Measurements from ENCODE around the gene FBXO11. TPM values are rescaled to one million over a fixed set of nuclear protein-coding genes. Genes with fewer than 3 reads are reported as not detected.

The FBXO11 gene
- total RNA-seq, 1 experiment from 2014 or later: 43.8 TPM

DNA sequence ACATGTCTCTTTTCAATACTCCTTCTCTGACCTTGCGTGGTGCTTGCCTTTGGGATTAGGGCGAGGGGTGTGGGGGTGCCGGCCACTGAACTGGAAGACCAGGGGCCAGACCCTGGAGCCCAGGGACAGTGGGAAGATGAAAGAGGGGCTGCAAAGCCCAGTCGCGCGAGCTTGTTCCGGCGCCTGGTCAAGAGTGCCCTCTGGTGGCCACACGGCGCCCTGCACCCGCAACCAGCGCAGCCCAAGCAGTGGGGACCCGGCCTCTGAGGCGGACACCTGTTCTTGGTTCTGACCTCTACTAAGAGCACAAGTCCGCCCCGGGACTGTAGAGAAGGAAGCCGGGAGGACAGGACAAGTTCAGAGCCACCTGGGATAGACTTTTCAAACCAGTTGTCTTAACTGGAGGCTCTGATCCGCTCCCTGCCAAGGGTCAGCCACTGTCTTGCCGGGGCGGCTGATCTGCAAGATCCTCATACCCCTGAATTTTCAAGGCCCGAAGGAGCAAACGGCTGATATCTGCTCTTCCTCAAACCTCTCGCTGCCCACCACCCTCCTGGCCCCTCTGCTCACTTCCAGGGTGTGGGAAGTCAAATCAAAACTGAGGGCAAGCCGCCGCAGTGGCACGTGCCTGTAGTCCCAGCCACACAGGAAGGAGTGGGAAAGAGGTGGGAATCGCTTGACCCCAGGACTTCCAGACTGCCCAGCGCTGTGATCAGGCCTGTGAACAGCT is 138.3 kb downstream of the FBXO11 start:
- Mint-ChIP-seq H3K9me3 (peaks cover 6% of the 10 kb centered on the region), H3K27me3 (ENCODE audit: low read depth) (no peaks in the 10 kb centered on the region), H3K4me1 (peaks cover 20% of the 10 kb centered on the region), H3K4me3 (no peak overlapping the region), H3K36me3 (peaks cover 5% of the 10 kb centered on the region), H3K27ac (no peak overlapping the region)
- peak; percentile 92 for ATAC-seq
- TF ChIP-seq SP1 (CRISPR knock-in tag; conservative IDR thresholded peaks at IDR 0.05) (peak; percentile 31; the same call in 1 of the 2 replicates), ETV6 (CRISPR knock-in tag; IDR thresholded peaks at IDR 0.05) (peak; percentile 74; the same call in 1 of the 2 replicates), NR3C1 (CRISPR knock-in tag; conservative IDR thresholded peaks at IDR 0.05; ENCODE audit: low read depth) (no peak), FOXJ3 (CRISPR knock-in tag; IDR thresholded peaks at IDR 0.05; ENCODE audit: borderline replicate concordance) (no peak), GABPB1 (CRISPR knock-in tag; IDR thresholded peaks at IDR 0.05) (no peak), SMAD4 (CRISPR knock-in tag; IDR thresholded peaks at IDR 0.05) (no peak), TCF7 (CRISPR knock-in tag; IDR thresholded peaks at IDR 0.05; ENCODE audit: low read depth) (no peak), CREB1 (CRISPR knock-in tag; IDR thresholded peaks at IDR 0.05) (no peak), ZNF121 (CRISPR knock-in tag; IDR thresholded peaks at IDR 0.05) (peak; percentile 48), TEAD4 (CRISPR knock-in tag; IDR thresholded peaks at IDR 0.05) (no peak), GTF2I (CRISPR knock-in tag; conservative IDR thresholded peaks at IDR 0.05) (no peak), GRHL2 (CRISPR knock-in tag; IDR thresholded peaks at IDR 0.05; ENCODE audit: insufficient replicate concordance, severe bottlenecking) (no peak), ZNF219 (CRISPR knock-in tag; IDR thresholded peaks at IDR 0.05; ENCODE audit: borderline replicate concordance) (no peak), ZNF138 (CRISPR knock-in tag; conservative IDR thresholded peaks at IDR 0.05) (no peak)
- TF ChIP-seq, protein P1, sequence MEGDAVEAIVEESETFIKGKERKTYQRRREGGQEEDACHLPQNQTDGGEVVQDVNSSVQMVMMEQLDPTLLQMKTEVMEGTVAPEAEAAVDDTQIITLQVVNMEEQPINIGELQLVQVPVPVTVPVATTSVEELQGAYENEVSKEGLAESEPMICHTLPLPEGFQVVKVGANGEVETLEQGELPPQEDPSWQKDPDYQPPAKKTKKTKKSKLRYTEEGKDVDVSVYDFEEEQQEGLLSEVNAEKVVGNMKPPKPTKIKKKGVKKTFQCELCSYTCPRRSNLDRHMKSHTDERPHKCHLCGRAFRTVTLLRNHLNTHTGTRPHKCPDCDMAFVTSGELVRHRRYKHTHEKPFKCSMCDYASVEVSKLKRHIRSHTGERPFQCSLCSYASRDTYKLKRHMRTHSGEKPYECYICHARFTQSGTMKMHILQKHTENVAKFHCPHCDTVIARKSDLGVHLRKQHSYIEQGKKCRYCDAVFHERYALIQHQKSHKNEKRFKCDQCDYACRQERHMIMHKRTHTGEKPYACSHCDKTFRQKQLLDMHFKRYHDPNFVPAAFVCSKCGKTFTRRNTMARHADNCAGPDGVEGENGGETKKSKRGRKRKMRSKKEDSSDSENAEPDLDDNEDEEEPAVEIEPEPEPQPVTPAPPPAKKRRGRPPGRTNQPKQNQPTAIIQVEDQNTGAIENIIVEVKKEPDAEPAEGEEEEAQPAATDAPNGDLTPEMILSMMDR (IDR thresholded peaks at IDR 0.05): peak; percentile 99
- TF ChIP-seq, protein P2, sequence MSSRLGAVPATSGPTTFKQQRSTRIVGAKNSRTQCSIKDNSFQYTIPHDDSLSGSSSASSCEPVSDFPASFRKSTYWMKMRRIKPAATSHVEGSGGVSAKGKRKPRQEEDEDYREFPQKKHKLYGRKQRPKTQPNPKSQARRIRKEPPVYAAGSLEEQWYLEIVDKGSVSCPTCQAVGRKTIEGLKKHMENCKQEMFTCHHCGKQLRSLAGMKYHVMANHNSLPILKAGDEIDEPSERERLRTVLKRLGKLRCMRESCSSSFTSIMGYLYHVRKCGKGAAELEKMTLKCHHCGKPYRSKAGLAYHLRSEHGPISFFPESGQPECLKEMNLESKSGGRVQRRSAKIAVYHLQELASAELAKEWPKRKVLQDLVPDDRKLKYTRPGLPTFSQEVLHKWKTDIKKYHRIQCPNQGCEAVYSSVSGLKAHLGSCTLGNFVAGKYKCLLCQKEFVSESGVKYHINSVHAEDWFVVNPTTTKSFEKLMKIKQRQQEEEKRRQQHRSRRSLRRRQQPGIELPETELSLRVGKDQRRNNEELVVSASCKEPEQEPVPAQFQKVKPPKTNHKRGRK (CRISPR knock-in tag; IDR thresholded peaks at IDR 0.05; ENCODE audit: borderline replicate concordance): no peak
- TF ChIP-seq, protein P3, sequence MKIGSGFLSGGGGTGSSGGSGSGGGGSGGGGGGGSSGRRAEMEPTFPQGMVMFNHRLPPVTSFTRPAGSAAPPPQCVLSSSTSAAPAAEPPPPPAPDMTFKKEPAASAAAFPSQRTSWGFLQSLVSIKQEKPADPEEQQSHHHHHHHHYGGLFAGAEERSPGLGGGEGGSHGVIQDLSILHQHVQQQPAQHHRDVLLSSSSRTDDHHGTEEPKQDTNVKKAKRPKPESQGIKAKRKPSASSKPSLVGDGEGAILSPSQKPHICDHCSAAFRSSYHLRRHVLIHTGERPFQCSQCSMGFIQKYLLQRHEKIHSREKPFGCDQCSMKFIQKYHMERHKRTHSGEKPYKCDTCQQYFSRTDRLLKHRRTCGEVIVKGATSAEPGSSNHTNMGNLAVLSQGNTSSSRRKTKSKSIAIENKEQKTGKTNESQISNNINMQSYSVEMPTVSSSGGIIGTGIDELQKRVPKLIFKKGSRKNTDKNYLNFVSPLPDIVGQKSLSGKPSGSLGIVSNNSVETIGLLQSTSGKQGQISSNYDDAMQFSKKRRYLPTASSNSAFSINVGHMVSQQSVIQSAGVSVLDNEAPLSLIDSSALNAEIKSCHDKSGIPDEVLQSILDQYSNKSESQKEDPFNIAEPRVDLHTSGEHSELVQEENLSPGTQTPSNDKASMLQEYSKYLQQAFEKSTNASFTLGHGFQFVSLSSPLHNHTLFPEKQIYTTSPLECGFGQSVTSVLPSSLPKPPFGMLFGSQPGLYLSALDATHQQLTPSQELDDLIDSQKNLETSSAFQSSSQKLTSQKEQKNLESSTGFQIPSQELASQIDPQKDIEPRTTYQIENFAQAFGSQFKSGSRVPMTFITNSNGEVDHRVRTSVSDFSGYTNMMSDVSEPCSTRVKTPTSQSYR (CRISPR knock-in tag; IDR thresholded peaks at IDR 0.05): no peak
- TF ChIP-seq, protein P4, sequence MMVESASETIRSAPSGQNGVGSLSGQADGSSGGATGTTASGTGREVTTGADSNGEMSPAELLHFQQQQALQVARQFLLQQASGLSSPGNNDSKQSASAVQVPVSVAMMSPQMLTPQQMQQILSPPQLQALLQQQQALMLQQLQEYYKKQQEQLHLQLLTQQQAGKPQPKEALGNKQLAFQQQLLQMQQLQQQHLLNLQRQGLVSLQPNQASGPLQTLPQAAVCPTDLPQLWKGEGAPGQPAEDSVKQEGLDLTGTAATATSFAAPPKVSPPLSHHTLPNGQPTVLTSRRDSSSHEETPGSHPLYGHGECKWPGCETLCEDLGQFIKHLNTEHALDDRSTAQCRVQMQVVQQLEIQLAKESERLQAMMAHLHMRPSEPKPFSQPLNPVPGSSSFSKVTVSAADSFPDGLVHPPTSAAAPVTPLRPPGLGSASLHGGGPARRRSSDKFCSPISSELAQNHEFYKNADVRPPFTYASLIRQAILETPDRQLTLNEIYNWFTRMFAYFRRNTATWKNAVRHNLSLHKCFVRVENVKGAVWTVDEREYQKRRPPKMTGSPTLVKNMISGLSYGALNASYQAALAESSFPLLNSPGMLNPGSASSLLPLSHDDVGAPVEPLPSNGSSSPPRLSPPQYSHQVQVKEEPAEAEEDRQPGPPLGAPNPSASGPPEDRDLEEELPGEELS (CRISPR knock-in tag; IDR thresholded peaks at IDR 0.05): no peak
- TF ChIP-seq, protein P5, sequence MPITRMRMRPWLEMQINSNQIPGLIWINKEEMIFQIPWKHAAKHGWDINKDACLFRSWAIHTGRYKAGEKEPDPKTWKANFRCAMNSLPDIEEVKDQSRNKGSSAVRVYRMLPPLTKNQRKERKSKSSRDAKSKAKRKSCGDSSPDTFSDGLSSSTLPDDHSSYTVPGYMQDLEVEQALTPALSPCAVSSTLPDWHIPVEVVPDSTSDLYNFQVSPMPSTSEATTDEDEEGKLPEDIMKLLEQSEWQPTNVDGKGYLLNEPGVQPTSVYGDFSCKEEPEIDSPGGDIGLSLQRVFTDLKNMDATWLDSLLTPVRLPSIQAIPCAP (CRISPR knock-in tag; IDR thresholded peaks at IDR 0.05): no peak
- TF ChIP-seq, protein P6, sequence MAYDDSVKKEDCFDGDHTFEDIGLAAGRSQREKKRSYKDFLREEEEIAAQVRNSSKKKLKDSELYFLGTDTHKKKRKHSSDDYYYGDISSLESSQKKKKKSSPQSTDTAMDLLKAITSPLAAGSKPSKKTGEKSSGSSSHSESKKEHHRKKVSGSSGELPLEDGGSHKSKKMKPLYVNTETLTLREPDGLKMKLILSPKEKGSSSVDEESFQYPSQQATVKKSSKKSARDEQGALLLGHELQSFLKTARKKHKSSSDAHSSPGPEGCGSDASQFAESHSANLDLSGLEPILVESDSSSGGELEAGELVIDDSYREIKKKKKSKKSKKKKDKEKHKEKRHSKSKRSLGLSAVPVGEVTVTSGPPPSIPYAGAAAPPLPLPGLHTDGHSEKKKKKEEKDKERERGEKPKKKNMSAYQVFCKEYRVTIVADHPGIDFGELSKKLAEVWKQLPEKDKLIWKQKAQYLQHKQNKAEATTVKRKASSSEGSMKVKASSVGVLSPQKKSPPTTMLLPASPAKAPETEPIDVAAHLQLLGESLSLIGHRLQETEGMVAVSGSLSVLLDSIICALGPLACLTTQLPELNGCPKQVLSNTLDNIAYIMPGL (CRISPR knock-in tag; IDR thresholded peaks at IDR 0.05): 0 out of 2 replicates have a peak, but pooled peaks have one; percentile 18
- DNase-seq (ENCODE audit: low spot score): peak; percentile 90
- CTCF ChIA-PET: interaction anchor here (0.6 to 3.8 kb wide), 42 partner anchors 9 to 433 kb away, joined by 3 to 58 read pairs (median 4); partner anchors contain the start of gene MSH6
- POLR2A ChIA-PET: interaction anchor here (0.8 kb wide), 1 partner anchor 15 kb away, joined by 3 read pairs; the partner anchor contains the start of gene MSH6
